Measurements from ENCODE around the gene CIPC.

Gene CIPC

DNA sequence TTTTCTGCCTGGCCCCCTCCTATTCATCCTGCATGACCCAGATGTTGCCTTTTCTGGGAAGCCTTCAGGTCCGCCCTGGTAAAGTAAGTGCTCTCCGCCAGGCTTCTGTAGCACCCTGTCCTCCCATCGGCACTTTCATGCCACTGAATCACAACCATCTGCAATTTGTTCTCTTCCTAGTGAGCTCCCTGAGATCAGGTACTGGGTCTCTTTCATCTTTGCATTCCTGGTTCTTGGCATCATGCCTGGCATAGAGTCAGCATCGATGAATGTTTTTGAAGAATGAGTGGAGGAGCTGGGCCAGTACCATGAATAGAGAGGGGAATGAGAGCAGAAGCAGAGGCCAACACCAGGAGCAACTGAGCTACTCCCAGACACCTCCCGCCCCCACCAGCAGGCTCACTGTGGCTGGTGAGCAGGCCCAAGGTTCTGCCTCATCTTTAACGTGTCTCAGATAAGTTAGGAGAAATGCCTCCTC is 30.4 kb downstream of the CIPC start:
- no peaks in the 10 kb centered on the region for H3K79me2 ChIP-seq (ENCODE audit: insufficient read depth, low read length)
- H3K9me3 ChIP-seq (ENCODE audit: insufficient read depth, low read depth, low read length), result no peaks in the 10 kb centered on the region
- H3K9me2 ChIP-seq (replicated peaks; ENCODE audit: low read depth, low read length), result no peaks in the 10 kb centered on the region
- no peak overlapping the region for H3K4me2 ChIP-seq (ENCODE audit: low read depth, low read length, poor library complexity, severe bottlenecking)
- no peaks in the 10 kb centered on the region for H3K27me3 ChIP-seq (ENCODE audit: insufficient read depth, low read length, poor library complexity, severe bottlenecking)
- no peaks in the 10 kb centered on the region for H3K4me1 ChIP-seq (ENCODE audit: insufficient read depth, low read length, poor library complexity, severe bottlenecking)
- no peak overlapping the region for H2AFZ ChIP-seq (ENCODE audit: low read length)
- TF ChIP-seq, protein P1, sequence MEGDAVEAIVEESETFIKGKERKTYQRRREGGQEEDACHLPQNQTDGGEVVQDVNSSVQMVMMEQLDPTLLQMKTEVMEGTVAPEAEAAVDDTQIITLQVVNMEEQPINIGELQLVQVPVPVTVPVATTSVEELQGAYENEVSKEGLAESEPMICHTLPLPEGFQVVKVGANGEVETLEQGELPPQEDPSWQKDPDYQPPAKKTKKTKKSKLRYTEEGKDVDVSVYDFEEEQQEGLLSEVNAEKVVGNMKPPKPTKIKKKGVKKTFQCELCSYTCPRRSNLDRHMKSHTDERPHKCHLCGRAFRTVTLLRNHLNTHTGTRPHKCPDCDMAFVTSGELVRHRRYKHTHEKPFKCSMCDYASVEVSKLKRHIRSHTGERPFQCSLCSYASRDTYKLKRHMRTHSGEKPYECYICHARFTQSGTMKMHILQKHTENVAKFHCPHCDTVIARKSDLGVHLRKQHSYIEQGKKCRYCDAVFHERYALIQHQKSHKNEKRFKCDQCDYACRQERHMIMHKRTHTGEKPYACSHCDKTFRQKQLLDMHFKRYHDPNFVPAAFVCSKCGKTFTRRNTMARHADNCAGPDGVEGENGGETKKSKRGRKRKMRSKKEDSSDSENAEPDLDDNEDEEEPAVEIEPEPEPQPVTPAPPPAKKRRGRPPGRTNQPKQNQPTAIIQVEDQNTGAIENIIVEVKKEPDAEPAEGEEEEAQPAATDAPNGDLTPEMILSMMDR (conservative IDR thresholded peaks at IDR 0.05; ENCODE audit: low read length), result no peak
- no peak for TF ChIP-seq EZH2phosphoT487 (IDR thresholded peaks at IDR 0.05; ENCODE audit: borderline replicate concordance)
- no peaks in the 10 kb centered on the region for H3F3A ChIP-seq (ENCODE audit: low read depth)
- no peak overlapping the region for H3K9ac ChIP-seq (ENCODE audit: low read depth, low read length, poor library complexity, severe bottlenecking)
- no peaks in the 10 kb centered on the region for H3K36me3 ChIP-seq (ENCODE audit: insufficient read depth, low read length)
- H3K4me3 ChIP-seq (ENCODE audit: low read length, poor library complexity, severe bottlenecking), result no peak overlapping the region
- no peaks in the 10 kb centered on the region for H4K20me1 ChIP-seq (ENCODE audit: insufficient read depth, low read length, poor library complexity, severe bottlenecking)

DNA sequence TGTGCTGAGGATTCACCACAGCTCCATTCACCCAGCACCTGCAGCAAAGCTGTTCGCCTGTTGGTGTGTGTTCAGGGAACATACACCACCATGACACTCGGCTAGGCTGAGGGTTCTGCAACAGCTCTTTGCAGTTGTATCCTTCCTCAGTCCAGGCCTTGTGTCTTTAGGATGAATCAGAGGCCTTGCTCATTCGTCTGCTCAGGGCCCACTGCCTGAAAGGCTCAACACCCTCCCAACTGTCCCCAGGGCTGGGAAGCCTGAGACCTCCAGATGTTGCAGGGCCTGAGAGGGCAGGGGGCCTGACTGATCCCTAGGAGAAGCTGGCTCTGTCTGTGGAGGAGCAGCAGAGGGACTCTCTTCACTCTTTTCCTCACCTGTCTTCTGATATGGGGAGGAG is 32.3 kb downstream of the CIPC start:
- no peaks in the 10 kb centered on the region for H3K9me3 ChIP-seq (ENCODE audit: insufficient read depth, low read depth, low read length)
- H3K36me3 ChIP-seq (ENCODE audit: insufficient read depth, low read length), result no peaks in the 10 kb centered on the region
- H4K20me1 ChIP-seq (ENCODE audit: insufficient read depth, low read length, poor library complexity, severe bottlenecking), result no peaks in the 10 kb centered on the region
- TF ChIP-seq, protein P1 (conservative IDR thresholded peaks at IDR 0.05; ENCODE audit: low read length), result no peak
- TF ChIP-seq EZH2phosphoT487 (IDR thresholded peaks at IDR 0.05; ENCODE audit: borderline replicate concordance), result no peak
- H3K4me2 ChIP-seq (ENCODE audit: low read depth, low read length, poor library complexity, severe bottlenecking), result no peak overlapping the region
- H3K9me2 ChIP-seq (replicated peaks; ENCODE audit: low read depth, low read length), result no peaks in the 10 kb centered on the region
- H3K4me1 ChIP-seq (ENCODE audit: insufficient read depth, low read length, poor library complexity, severe bottlenecking), result no peaks in the 10 kb centered on the region
- no peak overlapping the region for H3K4me3 ChIP-seq (ENCODE audit: low read length, poor library complexity, severe bottlenecking)
- H2AFZ ChIP-seq (ENCODE audit: low read length), result no peak overlapping the region
- H3F3A ChIP-seq (ENCODE audit: low read depth), result no peaks in the 10 kb centered on the region
- H3K9ac ChIP-seq (ENCODE audit: low read depth, low read length, poor library complexity, severe bottlenecking), result no peak overlapping the region
- H3K79me2 ChIP-seq (ENCODE audit: insufficient read depth, low read length), result no peaks in the 10 kb centered on the region
- H3K27me3 ChIP-seq (ENCODE audit: insufficient read depth, low read length, poor library complexity, severe bottlenecking), result no peaks in the 10 kb centered on the region

DNA sequence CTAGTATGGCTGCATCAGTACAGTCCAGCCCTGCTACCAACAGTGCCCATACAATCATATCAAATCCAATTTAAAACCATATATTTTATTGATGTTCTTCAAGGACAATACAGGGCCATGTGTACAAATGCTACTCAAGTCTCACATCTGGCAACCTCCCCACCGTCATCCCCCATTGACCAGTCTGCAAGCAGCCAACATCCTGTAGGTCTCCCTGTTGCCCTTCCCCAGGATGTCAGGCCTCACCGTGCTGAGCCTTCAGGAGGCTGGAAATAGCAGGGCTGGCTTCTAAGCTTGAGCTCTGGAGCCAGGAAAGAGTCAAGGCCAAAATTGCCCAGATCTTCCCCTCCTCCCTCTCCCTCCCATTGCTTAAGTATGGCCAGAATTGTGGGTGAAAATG is 33.1 kb downstream of the CIPC start:
- Histone ChIP-seq H3F3A (ENCODE audit: low read depth) (no peaks in the 10 kb centered on the region), H3K79me2 (ENCODE audit: insufficient read depth, low read length) (no peaks in the 10 kb centered on the region), H3K9me3 (ENCODE audit: insufficient read depth, low read depth, low read length) (no peaks in the 10 kb centered on the region), H3K4me3 (ENCODE audit: low read length, poor library complexity, severe bottlenecking) (no peak overlapping the region), H3K4me1 (ENCODE audit: insufficient read depth, low read length, poor library complexity, severe bottlenecking) (no peaks in the 10 kb centered on the region), H3K9me2 (replicated peaks; ENCODE audit: low read depth, low read length) (no peaks in the 10 kb centered on the region), H4K20me1 (ENCODE audit: insufficient read depth, low read length, poor library complexity, severe bottlenecking) (no peaks in the 10 kb centered on the region), H3K27me3 (ENCODE audit: insufficient read depth, low read length, poor library complexity, severe bottlenecking) (no peaks in the 10 kb centered on the region), H3K4me2 (ENCODE audit: low read depth, low read length, poor library complexity, severe bottlenecking) (no peak overlapping the region), H3K9ac (ENCODE audit: low read depth, low read length, poor library complexity, severe bottlenecking) (no peak overlapping the region), H3K36me3 (ENCODE audit: insufficient read depth, low read length) (no peaks in the 10 kb centered on the region), H2AFZ (ENCODE audit: low read length) (no peak overlapping the region)
- TF ChIP-seq, protein P1 (conservative IDR thresholded peaks at IDR 0.05; ENCODE audit: low read length), result no peak
- no peak for TF ChIP-seq EZH2phosphoT487 (IDR thresholded peaks at IDR 0.05; ENCODE audit: borderline replicate concordance)

Measured in Loucy (cell line).